HepG2 (cell line): ENCODE results near the gene DDIT4. TPM values are rescaled to one million over a fixed set of nuclear protein-coding genes. Genes with fewer than 3 reads are reported as not detected.
A peak's percentile ranks its signal among the peaks of the same experiment; 100 is the strongest.

Experiments used
- ATAC-seq: fragments of 200-7000 bp; cut with Tn5 transposase; 3 replicates; pipeline ENCODE4 v1.9.1; 2020; ENCODE audit warnings: mild to moderate bottlenecking, moderate library complexity
- BruUV-seq: library from RNA; stranded (reverse); fragments of 400-500 nt; replicated peaks from 2 replicates; lab custom pipeline; 2021; lab: Mats Ljungman, UMichigan
- CTCF ChIA-PET: fragments of 300-600 bp; formaldehyde crosslinking; extraction: SDS; loops from one replicate; lab custom pipeline; 2021; ENCODE audit warnings: low total read pairs, inconsistent platforms, low intra/inter-chr PET ratio; lab: Yijun Ruan, JAX
- POLR2A ChIA-PET: fragments of 350-600 bp; sonication (Branson Sonifier 250); formaldehyde crosslinking; loops from one replicate; lab custom pipeline; 2020; ENCODE audit warnings: antibody characterized with exemption, inconsistent platforms; lab: Yijun Ruan, JAX
- DNase-seq: peaks from one replicate; pipeline ENCODE4 v3.0.0-alpha.2; 2015; ENCODE audit warnings: low spot score
- FAIRE-seq: peaks from 3 replicates; lab custom pipeline; 2011; peaks lifted over from hg19 to GRCh38; lab: Jason Lieb, UNC
- H2AFZ ChIP-seq: one replicate; pipeline ENCODE4 v1.6.1; 2011; ENCODE audit warnings: low read length, inconsistent platforms
- H3K27ac ChIP-seq: fragments of 300-600 bp; 3 replicates; pipeline ENCODE4 v1.8.0; 2011; ENCODE audit warnings: mixed run types, mild to moderate bottlenecking, mixed read lengths, low read length, inconsistent platforms; ENCODE audit not compliant: insufficient read depth; ENCODE audit errors: extremely low read length
- H3K27me3 ChIP-seq, 2 experiments: fragments of 200-600 bp in 1 of 2; 2 replicates in 1 of 2; 3 replicates in 1 of 2; pipeline versions ENCODE4 v1.6.0 to v1.8.0; 2011; ENCODE audit warnings: low read length in 2 of 2, mild to moderate bottlenecking in 2 of 2, moderate library complexity in 2 of 2, inconsistent platforms in 1 of 2; ENCODE audit not compliant: insufficient read depth in 2 of 2, control insufficient read depth in 1 of 2
- H3K36me3 ChIP-seq, 2 experiments: fragments of 200-600 bp in 1 of 2; replicated peaks in 1 of 2; 2 replicates in 1 of 2; 3 replicates in 1 of 2; pipeline versions ENCODE4 v1.5.1 to v1.8.0; 2011; ENCODE audit warnings: low read length in 2 of 2, inconsistent platforms in 1 of 2; ENCODE audit not compliant: insufficient read depth in 2 of 2, control insufficient read depth in 1 of 2
- H3K4me1 ChIP-seq: 2 replicates; pipeline ENCODE4 v1.5.1; 2012; ENCODE audit warnings: low read length, inconsistent platforms; ENCODE audit not compliant: insufficient read depth
- H3K4me2 ChIP-seq: 2 replicates; pipeline ENCODE4 v1.6.0; 2011; ENCODE audit warnings: low read depth, low read length, inconsistent platforms
- H3K4me3 ChIP-seq, 3 experiments: fragments of 200-600 bp in 1 of 3; sonication (generic), shearing (Covaris generic) in 1 of 3; replicated peaks in 1 of 3; 2 replicates each; pipeline ENCODE4 v1.5.1; 2011 to 2016; ENCODE audit warnings: low read length in 3 of 3, inconsistent platforms in 2 of 3, low read depth in 2 of 3, mild to moderate bottlenecking in 2 of 3, control low read depth in 1 of 3, mixed read lengths in 1 of 3; ENCODE audit not compliant: insufficient read depth in 1 of 3
- H3K79me2 ChIP-seq: one replicate; pipeline ENCODE4 v1.6.1; 2011; ENCODE audit warnings: low read length, inconsistent platforms; ENCODE audit not compliant: insufficient read depth
- H3K9ac ChIP-seq: 2 replicates; pipeline ENCODE4 v1.6.0; 2011; ENCODE audit warnings: mild to moderate bottlenecking, low read depth, low read length, inconsistent platforms; ENCODE audit not compliant: insufficient read depth
- H3K9me3 ChIP-seq: 2 replicates; pipeline ENCODE4 v1.5.1; 2012; ENCODE audit warnings: mild to moderate bottlenecking, low read length
- H4K20me1 ChIP-seq: 2 replicates; pipeline ENCODE4 v1.6.0; 2011; ENCODE audit warnings: inconsistent platforms, mild to moderate bottlenecking, low read length, moderate library complexity; ENCODE audit not compliant: insufficient read depth
- EED ChIP-seq: sonication (generic); formaldehyde crosslinking; IDR thresholded peaks from 2 replicates; pipeline ENCODE4 v1.5.0; 2020; ENCODE audit warnings: mild to moderate bottlenecking, missing genetic modification reagents
- KLF6 ChIP-seq: IDR thresholded peaks from 2 replicates; pipeline ENCODE4 v1.8.0; 2016; ENCODE audit warnings: missing biosample characterization, missing genetic modification reagents
- MTA1 ChIP-seq: sonication (generic); formaldehyde crosslinking; IDR thresholded peaks from 2 replicates; pipeline ENCODE4 v1.4.0; 2020; ENCODE audit warnings: missing genetic modification reagents, mild to moderate bottlenecking, borderline replicate concordance
- MTERF4 ChIP-seq: sonication (generic); formaldehyde crosslinking; IDR thresholded peaks from 2 replicates; pipeline ENCODE4 v1.8.0; 2023; ENCODE audit warnings: mild to moderate bottlenecking, missing genetic modification reagents
- MZF1 ChIP-seq: sonication (generic); formaldehyde crosslinking; IDR thresholded peaks from 2 replicates; pipeline ENCODE4 v1.8.1; 2023; ENCODE audit warnings: mild to moderate bottlenecking, missing genetic modification reagents, borderline replicate concordance
- SIX1 ChIP-seq: sonication (generic); formaldehyde crosslinking; IDR thresholded peaks from 2 replicates; pipeline ENCODE4 v1.4.0; 2020; ENCODE audit warnings: missing genetic modification reagents, borderline replicate concordance
- SKI ChIP-seq: fragments of 450-650 bp; IDR thresholded peaks from one replicate; pipeline ENCODE4 v1.6.1; 2018; ENCODE audit warnings: mild to moderate bottlenecking; ENCODE audit not compliant: partially characterized antibody
- TOE1 ChIP-seq: sonication (generic); formaldehyde crosslinking; IDR thresholded peaks from 2 replicates; pipeline ENCODE4 v1.4.0; 2020; ENCODE audit warnings: mild to moderate bottlenecking, missing genetic modification reagents
- ZNF607 ChIP-seq: sonication (generic); formaldehyde crosslinking; IDR thresholded peaks from 2 replicates; pipeline ENCODE4 v1.5.1; 2020; ENCODE audit warnings: missing genetic modification reagents, mild to moderate bottlenecking, borderline replicate concordance
- ZNF674 ChIP-seq: sonication (generic); formaldehyde crosslinking; IDR thresholded peaks from 2 replicates; pipeline ENCODE4 v1.5.0; 2020; ENCODE audit warnings: low read depth, mild to moderate bottlenecking, missing genetic modification reagents
- ZSCAN31 ChIP-seq: sonication (generic); formaldehyde crosslinking; IDR thresholded peaks from 2 replicates; pipeline ENCODE4 v1.5.0; 2020; ENCODE audit warnings: low read depth, mild to moderate bottlenecking, missing genetic modification reagents
- WGBS: methylation state at CpG from one replicate; pipeline ENCODE4 v1.1.6; 2017; ENCODE audit warnings: low lambda C conversion rate; 5-methylcytosine and 5-hydroxymethylcytosine counted together
- in situ Hi-C: cut with HindIII; loops from 2 replicates; pipeline ENCODE4 v1.10.0; 2017; ENCODE audit warnings: low pct_unique_long_range_greater_than_20kb; ENCODE audit not compliant: extremely low pct_ligation_motif_present
- intact Hi-C: fragments of 100-400 bp; cut with micrococcal nuclease; formaldehyde crosslinking; loops from one replicate; pipeline ENCODE4 v1.10.0; 2022; ENCODE audit not compliant: unreplicated experiment
- polyA plus RNA-seq, 8 experiments: library from polyadenylated mRNA; depleted of rRNA in 3 of 8; stranded (reverse) in 7 of 8; unstranded in 1 of 8; fragments of >200 nt; fragmentation: Illumina TruSeq in 4 of 8; extraction: Trizol in 4 of 8; gene quantifications; 2 replicates each; pipeline versions ENCODE4 v1.2.1 to v1.2.3, GENCODE V29; 2011 to 2016; ENCODE audit warnings: low read depth in 4 of 8, missing spikeins in 1 of 8, mixed read lengths in 1 of 8; ENCODE audit not compliant: insufficient read depth in 1 of 8
- total RNA-seq, 5 experiments: library from RNA; depleted of rRNA; stranded (reverse); fragments of >200 nt; fragmentation: Illumina TruSeq; extraction: Trizol; gene quantifications; 2 replicates each; pipeline ENCODE4 v1.2.3, GENCODE V29; 2016; ENCODE audit warnings: low read depth in 1 of 5
- TF ChIP-seq, protein P1 (sequence below), 2 experiments: IDR thresholded peaks; 2 replicates each; pipeline ENCODE4 v1.6.1; 2011 to 2012; ENCODE audit warnings: low read length in 2 of 2, borderline replicate concordance in 1 of 2, low read depth in 1 of 2, mild to moderate bottlenecking in 1 of 2, moderate library complexity in 1 of 2
- TF ChIP-seq, protein P2 (sequence below): sonication (generic); formaldehyde crosslinking; IDR thresholded peaks from 2 replicates; pipeline ENCODE4 v1.9.0; 2021; ENCODE audit warnings: missing genetic modification reagents, mild to moderate bottlenecking, borderline replicate concordance

Gene DDIT4
- total and polyA plus RNA-seq, 2 of the 13 experiments (the other 11 are each of a cell fraction or from before 2014, with no cell fraction given): 35.6 to 40.7 TPM

- TF ChIP-seq ZSCAN31 (CRISPR knock-in tag): 0 out of 2 replicates have a peak, but pooled peaks have one; percentile 10
- TF ChIP-seq, protein P1, sequence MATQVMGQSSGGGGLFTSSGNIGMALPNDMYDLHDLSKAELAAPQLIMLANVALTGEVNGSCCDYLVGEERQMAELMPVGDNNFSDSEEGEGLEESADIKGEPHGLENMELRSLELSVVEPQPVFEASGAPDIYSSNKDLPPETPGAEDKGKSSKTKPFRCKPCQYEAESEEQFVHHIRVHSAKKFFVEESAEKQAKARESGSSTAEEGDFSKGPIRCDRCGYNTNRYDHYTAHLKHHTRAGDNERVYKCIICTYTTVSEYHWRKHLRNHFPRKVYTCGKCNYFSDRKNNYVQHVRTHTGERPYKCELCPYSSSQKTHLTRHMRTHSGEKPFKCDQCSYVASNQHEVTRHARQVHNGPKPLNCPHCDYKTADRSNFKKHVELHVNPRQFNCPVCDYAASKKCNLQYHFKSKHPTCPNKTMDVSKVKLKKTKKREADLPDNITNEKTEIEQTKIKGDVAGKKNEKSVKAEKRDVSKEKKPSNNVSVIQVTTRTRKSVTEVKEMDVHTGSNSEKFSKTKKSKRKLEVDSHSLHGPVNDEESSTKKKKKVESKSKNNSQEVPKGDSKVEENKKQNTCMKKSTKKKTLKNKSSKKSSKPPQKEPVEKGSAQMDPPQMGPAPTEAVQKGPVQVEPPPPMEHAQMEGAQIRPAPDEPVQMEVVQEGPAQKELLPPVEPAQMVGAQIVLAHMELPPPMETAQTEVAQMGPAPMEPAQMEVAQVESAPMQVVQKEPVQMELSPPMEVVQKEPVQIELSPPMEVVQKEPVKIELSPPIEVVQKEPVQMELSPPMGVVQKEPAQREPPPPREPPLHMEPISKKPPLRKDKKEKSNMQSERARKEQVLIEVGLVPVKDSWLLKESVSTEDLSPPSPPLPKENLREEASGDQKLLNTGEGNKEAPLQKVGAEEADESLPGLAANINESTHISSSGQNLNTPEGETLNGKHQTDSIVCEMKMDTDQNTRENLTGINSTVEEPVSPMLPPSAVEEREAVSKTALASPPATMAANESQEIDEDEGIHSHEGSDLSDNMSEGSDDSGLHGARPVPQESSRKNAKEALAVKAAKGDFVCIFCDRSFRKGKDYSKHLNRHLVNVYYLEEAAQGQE (IDR thresholded peaks at IDR 0.05; ENCODE audit: borderline replicate concordance in 1 of 2, low read depth in 1 of 2, low read length in 2 of 2): no peak; a peak in 1 of 4 replicates
These were observed 14.1 kb upstream of the DDIT4 start (continued) for GRCh38 chr10:72259491-72260238.

- peak; percentile 88 for DNase-seq
- Histone ChIP-seq H2AFZ (no peak overlapping the region), H3K4me2 (peak overlapping the region; percentile 91), H3K4me3 (peak overlapping the region; percentile 50 to 74 (median 61); a peak in 5 of 6 replicates), H3K79me2 (no peaks in the 10 kb centered on the region), H3K27me3 (no peaks in the 10 kb centered on the region), H3K9ac (peak overlapping the region; percentile 74), H3K36me3 (no peaks in the 10 kb centered on the region), H3K9me3 (no peaks in the 10 kb centered on the region), H4K20me1 (no peaks in the 10 kb centered on the region), H3K27ac (peak overlapping the region; percentile 91), H3K4me1 (peaks cover 84% of the 10 kb centered on the region)
- POLR2A ChIA-PET: interaction anchor here (0.6 to 5.8 kb wide), 17 partner anchors 9 to 297 kb away, joined by 3 to 155 read pairs (median 6); partner anchors contain the start of genes ANAPC16, ASCC1, DDIT4 and DNAJB12
- TSS peak; percentile 57 for BruUV-seq
- intact Hi-C loops (loop anchor here (2.0 kb wide), 2 partner anchors 44 to 68 kb away; partner anchors contain the start of genes ANAPC16 and ASCC1), in situ Hi-C loops (no loop called here)
- FAIRE-seq: peak; percentile 83
- ATAC-seq: peak; percentile 84
- CTCF ChIA-PET: no interaction called here
- WGBS: 0% methylated on average over 16 of the region's 19 CpGs
- TF ChIP-seq ZNF674 (CRISPR knock-in tag) (no peak), SIX1 (CRISPR knock-in tag) (peak; percentile 17; the same call in 1 of the 2 replicates), MZF1 (CRISPR knock-in tag) (no peak), TOE1 (CRISPR knock-in tag) (0 out of 2 replicates have a peak, but pooled peaks have one; percentile 9), EED (CRISPR knock-in tag) (no peak), SKI (peak; percentile 16), MTERF4 (CRISPR knock-in tag) (no peak), KLF6 (CRISPR knock-in tag) (no peak), ZNF607 (no peak), MTA1 (peak; percentile 48; the same call in 1 of the 2 replicates)
- TF ChIP-seq, protein P2, sequence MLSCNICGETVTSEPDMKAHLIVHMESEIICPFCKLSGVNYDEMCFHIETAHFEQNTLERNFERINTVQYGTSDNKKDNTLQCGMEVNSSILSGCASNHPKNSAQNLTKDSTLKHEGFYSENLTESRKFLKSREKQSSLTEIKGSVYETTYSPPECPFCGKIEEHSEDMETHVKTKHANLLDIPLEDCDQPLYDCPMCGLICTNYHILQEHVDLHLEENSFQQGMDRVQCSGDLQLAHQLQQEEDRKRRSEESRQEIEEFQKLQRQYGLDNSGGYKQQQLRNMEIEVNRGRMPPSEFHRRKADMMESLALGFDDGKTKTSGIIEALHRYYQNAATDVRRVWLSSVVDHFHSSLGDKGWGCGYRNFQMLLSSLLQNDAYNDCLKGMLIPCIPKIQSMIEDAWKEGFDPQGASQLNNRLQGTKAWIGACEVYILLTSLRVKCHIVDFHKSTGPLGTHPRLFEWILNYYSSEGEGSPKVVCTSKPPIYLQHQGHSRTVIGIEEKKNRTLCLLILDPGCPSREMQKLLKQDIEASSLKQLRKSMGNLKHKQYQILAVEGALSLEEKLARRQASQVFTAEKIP (CRISPR knock-in tag): no peak
These were observed 13.3 kb upstream of the DDIT4 start for GRCh38 chr10:72260239-72260975.
